Breast epithelium (tissue), 3 donors: ENCODE results near the gene PRPSAP1.

Experiments used
- POLR2A ChIP-seq: fragments of 450-650 bp; IDR thresholded peaks from one replicate; pipeline ENCODE4 v1.6.1; 2016; ENCODE audit warnings: antibody characterized with exemption, mild to moderate bottlenecking, moderate library complexity
- POLR2AphosphoS5 ChIP-seq, 3 donors: sonication (generic); formaldehyde crosslinking; IDR thresholded peaks; one replicate each; pipeline ENCODE4 v1.6.1; 2017; ENCODE audit warnings: antibody characterized with exemption in 3 of 3
- TF ChIP-seq, protein P1 (sequence below), 3 donors: fragments of 450-650 bp; IDR thresholded peaks; one replicate each; pipeline ENCODE4 v1.5.1; 2016 to 2017; ENCODE audit warnings: antibody characterized with exemption in 3 of 3, mild to moderate bottlenecking in 3 of 3, moderate library complexity in 3 of 3

DNA sequence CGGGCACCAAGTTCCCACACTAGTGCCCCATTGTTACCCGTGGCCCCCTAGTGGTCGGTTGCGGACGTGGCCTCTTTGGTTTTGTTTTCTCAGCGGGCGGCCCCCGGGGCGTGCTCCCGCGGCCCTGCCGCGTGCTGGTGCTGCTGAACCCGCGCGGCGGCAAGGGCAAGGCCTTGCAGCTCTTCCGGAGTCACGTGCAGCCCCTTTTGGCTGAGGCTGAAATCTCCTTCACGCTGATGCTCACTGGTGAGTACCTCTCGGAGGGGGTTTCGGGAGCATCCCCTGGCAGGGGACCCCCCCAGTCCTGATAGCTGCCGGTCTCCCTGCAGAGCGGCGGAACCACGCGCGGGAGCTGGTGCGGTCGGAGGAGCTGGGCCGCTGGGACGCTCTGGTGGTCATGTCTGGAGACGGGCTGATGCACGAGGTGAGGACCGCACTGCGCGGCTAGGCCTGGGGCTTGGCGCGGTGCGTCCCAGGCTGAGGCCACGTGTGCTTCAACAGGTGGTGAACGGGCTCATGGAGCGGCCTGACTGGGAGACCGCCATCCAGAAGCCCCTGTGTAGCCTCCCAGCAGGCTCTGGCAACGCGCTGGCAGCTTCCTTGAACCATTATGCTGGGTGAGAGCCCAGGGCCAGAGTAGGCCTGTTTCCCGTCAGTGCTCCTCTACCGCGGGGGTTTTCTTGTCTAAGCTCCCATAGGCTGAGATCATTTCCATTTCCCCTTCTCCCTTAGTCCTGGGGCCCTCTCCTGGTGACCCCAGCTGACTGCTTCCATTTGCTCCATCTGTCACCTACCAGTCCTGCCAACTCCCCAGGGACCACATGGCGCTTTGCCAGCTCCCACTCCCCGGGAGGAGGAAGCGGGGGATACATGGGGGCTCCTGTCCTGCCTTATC is 32.4 kb upstream of the PRPSAP1 start:
- TF ChIP-seq, protein P1, sequence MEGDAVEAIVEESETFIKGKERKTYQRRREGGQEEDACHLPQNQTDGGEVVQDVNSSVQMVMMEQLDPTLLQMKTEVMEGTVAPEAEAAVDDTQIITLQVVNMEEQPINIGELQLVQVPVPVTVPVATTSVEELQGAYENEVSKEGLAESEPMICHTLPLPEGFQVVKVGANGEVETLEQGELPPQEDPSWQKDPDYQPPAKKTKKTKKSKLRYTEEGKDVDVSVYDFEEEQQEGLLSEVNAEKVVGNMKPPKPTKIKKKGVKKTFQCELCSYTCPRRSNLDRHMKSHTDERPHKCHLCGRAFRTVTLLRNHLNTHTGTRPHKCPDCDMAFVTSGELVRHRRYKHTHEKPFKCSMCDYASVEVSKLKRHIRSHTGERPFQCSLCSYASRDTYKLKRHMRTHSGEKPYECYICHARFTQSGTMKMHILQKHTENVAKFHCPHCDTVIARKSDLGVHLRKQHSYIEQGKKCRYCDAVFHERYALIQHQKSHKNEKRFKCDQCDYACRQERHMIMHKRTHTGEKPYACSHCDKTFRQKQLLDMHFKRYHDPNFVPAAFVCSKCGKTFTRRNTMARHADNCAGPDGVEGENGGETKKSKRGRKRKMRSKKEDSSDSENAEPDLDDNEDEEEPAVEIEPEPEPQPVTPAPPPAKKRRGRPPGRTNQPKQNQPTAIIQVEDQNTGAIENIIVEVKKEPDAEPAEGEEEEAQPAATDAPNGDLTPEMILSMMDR (IDR thresholded peaks at IDR 0.05) = peak; percentile 71 to 94 (median 86)
- TF ChIP-seq POLR2AphosphoS5 (IDR thresholded peaks at IDR 0.05) = peak in 1 of 3 donors; percentile 24
- TF ChIP-seq POLR2A = no peak
